Psoas muscle (tissue), 8 donors: ENCODE data around the gene MYO1B. TPM values are rescaled to one million over a fixed set of nuclear protein-coding genes. Genes with fewer than 3 reads are reported as not detected.

Experiments
- ATAC-seq, 4 donors: fragments of 200-7000 bp; cut with Tn5 transposase; one replicate each; pipeline ENCODE4 v1.9.1; 2020; ENCODE audit warnings: moderate library complexity in 3 of 4, mild to moderate bottlenecking in 2 of 4
- DNase-seq, 2 donors: peaks; one replicate each; pipeline ENCODE4 v3.0.0-alpha.2; 2020
- H3K27ac ChIP-seq: fragments of 200-600 bp; one replicate; pipeline ENCODE4 v1.8.0; 2022
- H3K27me3 ChIP-seq, 3 donors: fragments of 200-600 bp in 1 of 3; one replicate each; pipeline versions ENCODE4 v1.6.1 to v1.8.0; 2013 to 2022; ENCODE audit warnings: low read length in 2 of 3, mild to moderate bottlenecking in 2 of 3, moderate library complexity in 1 of 3; ENCODE audit not compliant: insufficient read depth in 3 of 3
- H3K36me3 ChIP-seq, 2 donors: fragments of 200-600 bp in 1 of 2; one replicate each; pipeline versions ENCODE4 v1.6.1 to v1.8.0; 2013 to 2022; ENCODE audit warnings: low read depth in 1 of 2, mild to moderate bottlenecking in 1 of 2, moderate library complexity in 1 of 2; ENCODE audit not compliant: insufficient read depth in 1 of 2
- H3K4me1 ChIP-seq: fragments of 200-600 bp; one replicate; pipeline ENCODE4 v1.8.0; 2022
- H3K4me3 ChIP-seq: fragments of 200-600 bp; one replicate; pipeline ENCODE4 v1.8.0; 2022; ENCODE audit warnings: mild to moderate bottlenecking
- H3K9me3 ChIP-seq: fragments of 200-600 bp; one replicate; pipeline ENCODE4 v1.8.0; 2022
- WGBS, 3 donors: extraction: QIAGEN DNeasy Blood & Tissue Kit; methylation state at CpG; one replicate each; pipeline versions ENCODE4 v1.1.6 to v1.1.7; 2013; 5-methylcytosine and 5-hydroxymethylcytosine counted together
- intact Hi-C, 2 donors: fragments of 100-400 bp; cut with DNase I; formaldehyde crosslinking; loops; one replicate each; pipeline versions ENCODE4 v1.11.0 to v1.14.2; 2022
- polyA plus RNA-seq, 3 donors: library from polyadenylated mRNA; stranded (reverse); fragments of 200-250 nt; gene quantifications; one replicate each; pipeline ENCODE4 v1.2.3, GENCODE V29; 2013
- total RNA-seq, 4 donors: library from RNA; stranded (reverse); fragmentation: NEBNext Ultra II Directional in 2 of 4; extraction: Animal tissue kit (Norgen Biotek cat#: 25700) in 2 of 4; gene quantifications; one replicate each; pipeline versions ENCODE4 v1.2.1 to v1.2.4, GENCODE V29; 2021 to 2023
- TF ChIP-seq, protein P1 (sequence below): fragments of 200-600 bp; IDR thresholded peaks from one replicate; pipeline ENCODE4 v1.8.0; 2022; ENCODE audit warnings: antibody characterized with exemption
- donor health status: healthy with polysubstance abuse.
- donor health status: DM: no; HTN: no; CAD: no; lungs with moderate emphysema.
- donor health status: Bipolar disorder and iron deficiency.
- donor health status: healthy.
- donor health status: DM: yes; HTN: yes; CAD: no.
- donor health status: DM: no; HTN: no; CAD: no.
- donor health status: DM: no; HTN: no; CAD: no.
- donor health status: DM: yes; HTN: yes; CAD: no.

MYO1B gene
- total and polyA plus RNA-seq, 7 donors, result 4.4 to 14.1 (median 7.9) TPM

DNA sequence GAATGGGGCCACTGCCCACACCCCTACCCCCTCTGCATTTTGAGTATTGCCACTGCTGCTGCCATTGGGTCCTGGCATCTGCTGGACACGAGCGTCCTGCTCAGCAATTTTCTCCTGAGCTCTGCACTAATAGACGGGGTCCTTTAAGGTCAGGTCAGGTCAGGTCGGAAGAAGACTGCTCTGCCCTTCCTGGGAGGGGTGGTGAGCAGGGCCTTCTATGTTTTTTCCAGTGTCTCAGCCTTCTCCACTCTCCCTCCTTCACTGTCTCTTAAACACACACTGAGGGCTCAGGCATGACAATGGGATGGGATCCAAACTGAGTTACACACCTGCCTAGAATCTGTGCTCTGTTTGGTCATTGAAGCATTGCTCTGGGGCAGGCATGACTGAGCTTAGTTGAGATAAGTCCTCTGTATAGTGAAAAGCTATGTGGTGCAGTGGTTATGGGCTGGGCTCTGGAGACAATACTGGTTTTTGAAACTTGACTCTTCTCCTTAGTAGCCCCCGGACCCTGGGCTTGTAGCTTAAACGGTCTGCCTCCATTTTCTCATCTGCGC lies 10.6 kb downstream of the MYO1B start:
- ATAC-seq (no peak), DNase-seq (no peak)
- intact Hi-C loops, result no loop called here
- Histone ChIP-seq H3K4me3 (no peak overlapping the region), H3K27me3 (no peaks in the 10 kb centered on the region), H3K9me3 (no peaks in the 10 kb centered on the region), H3K36me3 (no peaks in the 10 kb centered on the region), H3K4me1 (no peaks in the 10 kb centered on the region), H3K27ac (no peak overlapping the region)
- 43 to 52% (median 44%) methylated on average over 7 of the region's 7 CpGs for WGBS, 3 donors
- TF ChIP-seq, protein P1, sequence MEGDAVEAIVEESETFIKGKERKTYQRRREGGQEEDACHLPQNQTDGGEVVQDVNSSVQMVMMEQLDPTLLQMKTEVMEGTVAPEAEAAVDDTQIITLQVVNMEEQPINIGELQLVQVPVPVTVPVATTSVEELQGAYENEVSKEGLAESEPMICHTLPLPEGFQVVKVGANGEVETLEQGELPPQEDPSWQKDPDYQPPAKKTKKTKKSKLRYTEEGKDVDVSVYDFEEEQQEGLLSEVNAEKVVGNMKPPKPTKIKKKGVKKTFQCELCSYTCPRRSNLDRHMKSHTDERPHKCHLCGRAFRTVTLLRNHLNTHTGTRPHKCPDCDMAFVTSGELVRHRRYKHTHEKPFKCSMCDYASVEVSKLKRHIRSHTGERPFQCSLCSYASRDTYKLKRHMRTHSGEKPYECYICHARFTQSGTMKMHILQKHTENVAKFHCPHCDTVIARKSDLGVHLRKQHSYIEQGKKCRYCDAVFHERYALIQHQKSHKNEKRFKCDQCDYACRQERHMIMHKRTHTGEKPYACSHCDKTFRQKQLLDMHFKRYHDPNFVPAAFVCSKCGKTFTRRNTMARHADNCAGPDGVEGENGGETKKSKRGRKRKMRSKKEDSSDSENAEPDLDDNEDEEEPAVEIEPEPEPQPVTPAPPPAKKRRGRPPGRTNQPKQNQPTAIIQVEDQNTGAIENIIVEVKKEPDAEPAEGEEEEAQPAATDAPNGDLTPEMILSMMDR, result no peak

DNA sequence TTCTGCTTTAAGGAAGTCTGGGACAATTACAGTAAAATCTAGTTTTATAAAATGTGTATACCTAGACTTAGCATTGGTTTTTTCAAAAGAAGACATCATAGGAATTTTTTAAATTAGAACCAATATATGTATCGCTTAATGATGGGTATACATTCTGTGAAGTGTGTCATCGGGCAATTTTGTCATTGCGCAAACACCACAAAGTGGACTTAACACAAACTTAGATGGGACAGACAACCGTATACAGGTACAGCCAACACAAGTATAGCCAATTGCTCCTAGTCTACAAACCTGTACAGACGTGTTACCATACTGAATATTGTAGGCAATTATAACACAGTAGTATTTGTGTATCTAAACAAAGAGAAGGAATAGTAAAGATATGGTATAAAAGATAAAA lies 12.7 kb downstream of the MYO1B start:
- no peak for DNase-seq
- H3K9me3 ChIP-seq, result no peaks in the 10 kb centered on the region
- no peaks in the 10 kb centered on the region for H3K4me1 ChIP-seq
- H3K27me3 ChIP-seq, result no peaks in the 10 kb centered on the region
- 91 to 96% (median 95%) methylated on average over 5 of the region's 5 CpGs for WGBS, 3 donors
- ATAC-seq, result no peak
- no peak overlapping the region for H3K4me3 ChIP-seq
- no peaks in the 10 kb centered on the region for H3K36me3 ChIP-seq
- H3K27ac ChIP-seq, result no peak overlapping the region
- intact Hi-C loops, result no loop called here
- TF ChIP-seq, protein P1, result no peak

DNA sequence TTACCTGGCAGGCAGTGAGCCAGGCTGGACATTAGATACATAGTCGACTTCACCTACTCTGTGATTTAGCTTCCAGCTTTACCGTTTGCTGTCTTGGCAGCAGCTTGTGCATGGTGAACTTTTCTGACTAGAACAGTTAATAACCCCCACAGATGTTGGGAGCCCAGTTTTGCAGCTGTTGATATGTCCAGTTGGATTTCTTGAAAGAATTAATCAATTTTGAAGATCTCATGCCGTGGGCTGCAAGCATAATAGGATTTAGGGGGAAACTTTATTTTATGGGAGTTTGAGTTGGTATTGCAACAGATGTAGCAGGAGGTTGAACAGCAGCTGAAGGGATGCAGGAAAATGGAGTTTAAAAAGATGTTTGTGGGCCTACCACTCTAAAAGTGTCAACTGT lies 13.8 kb downstream of the MYO1B start:
- intact Hi-C loops, result no loop called here
- H3K36me3 ChIP-seq, result no peaks in the 10 kb centered on the region
- no peak overlapping the region for H3K4me3 ChIP-seq
- DNase-seq (no peak), ATAC-seq (no peak)
- no peak overlapping the region for H3K27ac ChIP-seq
- H3K9me3 ChIP-seq, result no peaks in the 10 kb centered on the region
- TF ChIP-seq, protein P1, result no peak
- no peaks in the 10 kb centered on the region for H3K4me1 ChIP-seq
- no peaks in the 10 kb centered on the region for H3K27me3 ChIP-seq
- WGBS, 3 donors, result 17 to 22% (median 22%) methylated on average over 3 of the region's 3 CpGs

DNA sequence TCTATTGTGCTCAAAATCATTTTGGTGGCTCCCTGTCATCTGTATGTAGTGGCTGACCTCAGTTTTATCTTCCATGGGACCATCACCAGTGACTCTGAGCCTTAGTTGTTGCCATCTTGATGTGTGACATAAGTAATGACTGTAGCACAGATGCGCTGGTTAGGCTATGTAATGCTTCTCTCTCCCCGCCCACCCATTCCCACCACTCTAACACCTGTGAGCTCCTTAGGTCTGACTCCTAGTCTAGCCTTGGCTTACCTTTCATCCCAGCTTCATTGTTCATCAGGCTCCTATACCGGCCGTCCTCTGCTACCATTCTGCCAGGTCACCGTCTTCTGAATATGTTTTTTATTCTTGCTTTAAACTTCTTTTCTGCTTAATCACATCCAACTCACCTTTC lies 17.2 kb downstream of the MYO1B start:
- H3K4me3 ChIP-seq, result no peak overlapping the region
- no peak for ATAC-seq
- peaks cover 8% of the 10 kb centered on the region for H3K4me1 ChIP-seq
- TF ChIP-seq, protein P1, result no peak
- no peaks in the 10 kb centered on the region for H3K9me3 ChIP-seq
- WGBS, 3 donors, result 94 to 95% (median 94%) methylated on average over 5 of the region's 5 CpGs
- H3K27ac ChIP-seq, result no peak overlapping the region
- H3K36me3 ChIP-seq, result no peaks in the 10 kb centered on the region
- DNase-seq, result no peak
- intact Hi-C loops, result no loop called here
- no peaks in the 10 kb centered on the region for H3K27me3 ChIP-seq

DNA sequence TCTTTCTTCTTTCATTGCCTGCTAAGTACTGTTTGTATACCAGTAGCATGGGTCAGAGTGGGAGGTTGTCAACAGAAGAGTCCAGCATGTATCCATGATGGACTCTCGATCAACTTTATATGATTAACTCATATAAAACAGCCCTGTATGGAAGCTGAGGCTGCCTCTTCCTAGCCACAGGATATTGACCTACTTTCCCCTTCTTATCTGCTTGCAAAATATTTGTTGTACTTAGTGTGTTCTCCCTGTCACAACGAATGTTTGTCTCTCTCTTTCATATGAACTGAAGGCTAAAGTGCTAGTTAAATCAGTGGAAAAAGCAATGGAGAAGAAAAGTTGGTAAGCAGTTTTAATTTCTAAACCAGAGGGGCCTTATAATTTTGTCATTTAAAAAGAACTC lies 17.8 kb downstream of the MYO1B start:
- Histone ChIP-seq H3K4me3 (no peak overlapping the region), H3K9me3 (no peaks in the 10 kb centered on the region), H3K36me3 (no peaks in the 10 kb centered on the region), H3K27ac (no peak overlapping the region), H3K4me1 (peaks cover 8% of the 10 kb centered on the region), H3K27me3 (no peaks in the 10 kb centered on the region)
- intact Hi-C loops, result no loop called here
- 41 to 49% (median 44%) methylated on average over 2 of the region's 2 CpGs for WGBS, 3 donors
- DNase-seq (no peak), ATAC-seq (no peak)
- TF ChIP-seq, protein P1, result no peak
